Activated CD4-positive, alpha-beta T cell treated with anti-CD3 and anti-CD28 coated beads for 1 hour (primary cell): ENCODE data around the gene EIPR1.

Source experiments
- DNase-seq: peaks from one replicate; pipeline ENCODE4 v3.0.0-alpha.2; 2020

EIPR1 gene

DNA sequence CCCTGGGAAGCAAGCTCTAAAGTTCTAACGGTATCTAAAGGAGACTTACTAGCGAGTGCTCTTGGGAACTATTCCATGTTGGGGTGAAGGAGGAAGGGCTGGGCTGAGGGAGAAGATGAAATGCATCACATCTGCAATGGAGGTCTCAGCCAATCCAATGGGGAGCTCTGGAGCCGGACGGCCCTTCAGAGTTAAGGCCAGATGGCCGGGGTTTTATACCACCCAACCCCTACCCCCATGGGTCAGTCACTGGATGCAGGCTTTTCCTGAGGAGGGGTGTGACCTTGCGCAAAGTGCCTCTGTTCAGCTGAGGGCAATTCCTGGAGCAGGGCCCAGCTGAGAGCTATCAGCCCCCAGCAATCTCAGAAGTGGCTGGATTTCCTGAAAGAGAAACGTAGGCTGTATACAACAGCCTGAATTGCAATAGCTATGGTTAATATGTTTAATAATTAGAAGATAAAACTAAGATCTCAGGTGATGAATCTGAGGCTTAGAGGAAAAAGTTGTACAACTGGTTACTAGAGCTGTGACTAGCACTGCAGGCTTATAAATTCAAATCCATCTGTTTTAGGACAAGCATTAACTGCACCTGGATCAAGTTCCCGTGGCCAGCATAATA is 21.6 kb downstream of the EIPR1 start:
- DNase-seq = no peak

- DNase-seq = no peak
These were observed 22.6 kb downstream of the EIPR1 start for GRCh38 chr2:3354986-3355385.

DNA sequence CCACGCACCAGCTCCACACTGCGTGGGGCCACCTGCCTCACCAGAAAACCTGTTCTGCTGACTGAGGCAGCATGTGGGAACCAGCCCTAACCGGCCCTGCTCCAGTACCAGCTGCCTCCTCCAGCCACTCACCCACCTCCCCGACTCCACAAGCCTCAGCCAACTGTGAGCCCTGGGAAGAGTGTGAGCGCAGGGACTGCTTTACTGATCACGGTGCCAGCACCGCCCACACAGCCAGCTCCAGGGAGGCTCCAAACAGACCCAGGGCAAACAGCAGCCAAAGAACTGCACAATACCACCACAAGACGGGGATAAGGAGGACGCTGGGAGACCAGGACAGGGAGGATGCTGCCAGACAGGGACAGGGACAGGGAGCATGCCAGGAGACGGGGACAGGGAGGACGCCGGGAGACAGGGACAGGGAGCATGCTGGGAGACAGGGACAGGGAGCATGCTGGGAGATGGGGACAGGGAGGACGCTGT is 28.4 kb downstream of the EIPR1 start:
- DNase-seq = no peak

DNA sequence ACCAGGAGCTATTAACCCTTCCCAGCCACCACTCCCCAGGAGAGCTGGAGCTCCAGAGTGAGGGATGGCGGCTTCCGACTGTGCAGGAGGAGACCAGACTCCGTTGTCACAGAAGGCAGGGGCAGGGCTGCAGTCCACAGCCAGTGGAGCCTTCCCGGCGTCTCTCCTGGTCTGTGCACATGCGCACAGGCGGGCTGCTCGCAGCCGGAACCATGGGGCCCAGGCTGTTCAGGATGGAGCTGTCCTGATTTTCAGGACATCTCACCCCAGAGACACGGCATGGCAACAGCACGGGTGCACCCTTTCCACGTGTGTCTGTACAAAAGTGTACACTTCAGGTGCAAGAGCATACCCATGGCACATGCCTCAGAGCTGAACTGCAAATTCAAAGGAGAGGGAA is 28.9 kb downstream of the EIPR1 start:
- DNase-seq = no peak

DNA sequence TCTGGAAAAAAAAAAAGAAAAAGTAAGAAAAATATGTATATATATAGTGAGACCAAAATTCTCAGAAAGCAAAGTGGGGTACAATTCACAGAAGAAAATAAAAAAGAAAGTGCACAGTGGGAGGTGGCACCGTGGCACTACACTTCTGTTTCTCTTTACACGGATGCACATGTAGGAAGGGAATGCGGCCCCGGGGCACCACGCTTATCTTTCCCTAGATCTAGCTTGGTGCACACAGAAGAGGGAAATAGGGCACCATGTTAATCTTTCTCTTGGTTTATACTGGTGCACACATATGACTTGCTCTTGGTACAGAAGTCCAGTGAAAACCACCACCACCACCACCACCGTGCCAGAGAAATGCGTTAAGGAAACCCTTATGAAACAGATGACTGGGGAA is 32.0 kb downstream of the EIPR1 start:
- DNase-seq = no peak

DNA sequence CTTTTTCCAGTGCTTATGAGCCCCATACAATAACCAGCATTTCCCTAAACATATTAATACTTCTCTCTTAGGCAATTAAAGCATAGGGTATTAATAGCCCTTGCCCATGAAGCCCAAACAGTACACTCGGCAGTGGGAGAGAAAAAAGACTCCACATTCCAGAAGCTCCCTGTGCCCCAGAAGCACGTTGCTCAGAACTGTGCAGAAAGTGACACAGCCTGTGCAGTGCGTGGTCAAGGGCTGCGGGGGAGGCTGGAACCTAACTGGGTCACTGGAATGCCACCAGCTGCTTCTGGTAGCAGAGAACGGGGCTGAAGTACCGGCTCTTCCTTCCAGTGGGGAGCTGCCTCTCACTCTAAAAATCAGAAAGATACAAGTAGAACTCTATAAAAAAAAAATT is 32.7 kb downstream of the EIPR1 start:
- DNase-seq = no peak

- DNase-seq = no peak
These were observed 34.6 kb downstream of the EIPR1 start for GRCh38 chr2:3343012-3343411.

GRCh38 chr2:3342324-3342723 is 35.3 kb downstream of the EIPR1 start:
- no peak for DNase-seq

DNA sequence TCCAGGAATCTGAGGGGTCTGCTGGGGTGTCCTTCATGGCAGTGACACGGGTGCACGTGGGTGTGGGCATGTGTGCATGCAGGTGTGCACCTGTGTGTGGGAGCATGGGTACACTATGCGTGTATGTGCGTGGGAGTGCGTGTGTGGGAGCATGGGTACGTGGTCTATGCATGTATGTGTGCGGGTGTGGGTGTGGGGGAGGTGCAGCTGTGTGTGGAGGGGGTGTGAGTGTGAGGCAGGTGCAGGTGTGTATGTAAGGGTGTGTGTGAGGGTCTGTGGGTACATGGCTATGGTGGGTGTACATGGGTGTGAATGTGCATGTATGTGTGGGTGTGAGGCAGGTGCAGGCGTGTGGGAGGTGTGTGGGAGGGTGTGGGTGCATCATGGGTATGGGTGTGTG is 36.3 kb downstream of the EIPR1 start:
- DNase-seq = no peak

DNA sequence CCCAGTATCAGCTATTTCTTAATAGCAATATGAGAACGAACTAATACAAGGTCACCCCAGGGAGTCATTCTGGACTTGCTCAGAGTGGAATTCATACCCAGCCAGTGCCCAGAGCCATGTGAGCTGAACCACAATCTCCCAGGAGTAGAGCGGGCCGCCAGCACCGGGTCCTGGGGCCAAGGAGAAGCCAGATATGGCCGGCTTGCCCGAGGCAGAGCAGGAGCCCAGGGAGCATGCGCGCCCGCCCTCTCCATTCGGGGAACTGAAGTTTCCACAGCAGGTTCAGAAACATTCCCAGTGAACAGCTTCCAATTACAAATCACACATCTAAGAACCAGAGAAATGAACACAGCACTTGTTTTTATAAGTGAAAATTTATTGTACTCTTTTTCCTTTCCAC is 37.5 kb downstream of the EIPR1 start:
- no peak for DNase-seq

DNA sequence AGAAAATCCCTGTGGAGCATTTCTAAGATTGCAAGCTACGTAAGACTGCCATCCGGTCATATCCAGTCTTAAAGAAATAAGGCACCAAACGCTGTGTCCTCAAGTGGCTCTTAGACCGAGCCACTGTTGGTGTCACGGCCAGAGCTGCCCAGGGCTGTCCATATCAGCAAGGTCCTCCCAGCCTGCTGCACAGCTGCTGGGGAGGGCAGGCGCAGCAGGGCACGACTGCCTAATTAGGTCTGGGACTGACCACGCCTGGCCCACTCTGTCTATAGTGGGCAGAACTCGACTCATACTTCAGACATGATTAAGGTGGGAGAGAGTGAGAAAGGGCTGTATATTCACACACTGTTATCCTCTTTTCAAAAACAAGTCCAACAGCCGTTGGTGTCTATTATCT is 39.3 kb downstream of the EIPR1 start:
- DNase-seq = no peak

DNA sequence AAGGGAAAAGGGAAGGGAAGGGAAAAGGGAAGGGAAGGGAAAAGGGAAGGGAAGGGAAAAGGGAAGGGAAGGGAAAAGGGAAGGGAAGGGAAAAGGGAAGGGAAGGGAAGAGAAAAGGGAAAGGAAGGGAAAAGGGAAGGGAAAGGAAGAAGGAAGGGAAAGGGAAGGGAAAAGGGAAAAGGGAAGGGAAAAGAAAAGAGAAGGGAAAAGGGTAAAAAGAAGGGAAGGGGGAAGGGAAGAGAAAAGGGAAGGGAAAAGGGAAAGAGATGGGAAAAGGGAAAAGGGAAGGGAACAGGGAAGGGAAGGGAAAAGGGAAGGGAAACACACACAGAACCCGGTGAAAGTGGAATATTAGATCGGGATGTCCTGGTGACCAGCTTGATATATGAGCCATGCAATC is 40.8 kb downstream of the EIPR1 start:
- DNase-seq = no peak

DNA sequence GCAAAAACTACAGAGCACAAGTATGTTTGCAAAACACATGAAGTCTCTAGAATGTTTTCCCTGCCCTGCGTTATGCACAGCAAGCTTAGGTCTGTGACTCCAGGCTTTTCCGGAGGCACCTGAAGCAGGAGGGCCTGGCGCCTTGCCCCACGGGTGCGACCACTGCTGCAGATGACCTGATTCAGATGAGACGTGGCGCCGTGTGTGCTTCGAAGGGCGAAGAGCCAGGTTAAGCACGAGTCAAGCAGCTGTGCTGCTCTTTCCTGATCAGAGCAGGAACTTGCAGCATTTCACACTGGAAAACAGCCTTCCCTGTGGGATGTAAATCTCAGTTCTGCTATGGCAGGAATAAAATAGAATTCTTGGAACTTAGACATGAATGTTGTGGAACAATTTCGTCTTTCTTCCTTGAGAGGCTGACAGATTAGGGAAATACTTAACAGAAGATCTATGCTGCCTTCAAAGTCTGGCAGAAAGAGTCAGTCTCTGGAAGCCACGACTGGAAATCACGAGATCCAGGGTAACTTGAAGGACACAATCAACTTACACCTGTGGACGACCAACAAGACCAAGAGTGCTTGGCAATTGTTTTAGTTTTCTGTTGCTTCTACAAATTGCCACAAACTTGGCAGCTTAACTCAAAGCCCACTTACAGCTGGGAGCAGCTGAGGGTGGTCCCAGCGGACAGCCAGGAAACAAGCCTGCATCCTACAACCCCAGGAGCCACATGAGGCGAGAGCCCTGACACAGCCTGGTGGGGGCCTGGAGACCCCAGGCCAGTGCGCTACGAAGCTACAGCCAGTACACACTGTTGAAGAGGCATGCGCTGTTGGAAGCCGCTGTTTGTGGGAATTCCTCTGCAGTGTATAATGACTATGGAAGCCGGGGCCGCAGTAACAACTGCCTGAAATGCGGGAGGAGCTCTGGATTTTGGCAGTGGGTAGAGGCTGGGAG is 42.9 kb downstream of the EIPR1 start:
- no peak for DNase-seq

GRCh38 chr2:3332133-3332532 is 45.5 kb downstream of the EIPR1 start:
- DNase-seq = no peak

DNA sequence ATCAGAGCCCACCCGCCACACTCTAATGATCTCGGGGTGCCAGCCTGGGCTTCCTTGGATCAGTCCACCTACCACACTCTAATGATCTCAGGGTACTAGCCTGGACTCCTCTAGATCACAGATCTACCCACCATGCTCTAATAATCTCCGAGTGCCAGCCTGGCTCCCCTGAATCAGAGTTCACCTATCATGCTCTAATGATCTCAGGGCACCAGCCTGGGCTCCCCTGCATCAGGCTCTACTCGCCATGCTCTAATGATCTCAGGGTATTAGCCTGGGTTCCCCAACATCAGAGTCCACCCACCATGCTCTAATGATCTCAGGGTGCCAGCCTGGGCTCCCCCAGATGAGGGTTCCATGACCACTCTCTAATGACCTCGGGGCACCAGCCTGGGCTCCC is 48.1 kb downstream of the EIPR1 start:
- DNase-seq = no peak

DNA sequence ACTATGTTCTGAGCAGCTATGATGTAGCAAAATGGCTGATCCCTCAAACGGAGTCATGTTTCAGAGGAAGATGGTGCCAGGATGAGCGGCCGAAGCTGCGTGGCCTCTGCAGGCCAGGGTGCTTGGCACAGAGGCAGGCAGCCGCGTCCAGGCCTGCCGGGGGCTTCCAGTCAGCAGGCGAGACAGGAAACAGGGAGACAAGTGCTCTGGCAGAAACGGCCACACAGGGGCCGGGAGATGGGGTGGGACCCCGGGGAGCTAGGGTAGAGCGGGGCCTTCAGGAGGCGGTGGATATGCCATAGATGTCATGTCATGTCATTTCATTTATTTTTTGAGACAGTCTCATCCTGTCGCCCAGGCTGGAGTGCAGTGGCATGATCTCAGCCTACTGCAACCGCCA is 50.7 kb downstream of the EIPR1 start:
- no peak for DNase-seq

- no peak for DNase-seq
These were observed 51.5 kb downstream of the EIPR1 start for GRCh38 chr2:3326182-3326537.

DNA sequence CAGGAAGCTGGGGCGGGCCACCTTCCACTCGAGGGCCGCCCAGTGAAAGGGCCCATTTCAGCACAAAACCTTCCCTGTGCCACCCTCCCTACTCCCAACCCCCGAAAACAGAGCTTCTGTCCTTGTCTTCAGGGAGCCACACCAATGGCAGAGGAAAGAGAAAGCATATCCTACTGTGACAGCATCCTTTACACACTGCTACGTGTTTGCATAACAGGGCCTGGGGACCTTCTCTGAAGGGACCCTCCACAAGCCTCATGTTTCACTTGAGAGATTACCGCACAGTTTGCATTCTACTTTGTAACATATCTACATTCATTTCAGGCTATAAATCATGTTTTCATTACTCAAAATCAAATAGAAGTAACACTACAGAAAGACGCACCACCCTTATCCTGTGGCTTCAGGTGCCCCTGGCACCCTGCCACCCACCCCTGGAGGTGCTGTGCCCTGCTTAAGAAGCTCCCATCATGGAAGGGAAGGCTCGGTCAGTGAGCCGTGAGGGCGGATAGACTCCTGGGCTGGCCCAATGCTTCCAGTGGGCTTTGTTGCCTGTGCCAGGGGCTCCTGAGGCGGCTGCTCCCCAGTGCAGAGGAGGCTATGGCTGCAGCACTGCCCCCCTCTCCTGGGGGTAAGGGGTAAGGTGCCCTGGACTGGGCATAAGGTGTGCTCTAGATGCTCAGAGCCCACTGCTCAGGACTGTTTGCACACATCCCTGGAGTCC is 52.0 kb downstream of the EIPR1 start:
- DNase-seq = no peak

DNA sequence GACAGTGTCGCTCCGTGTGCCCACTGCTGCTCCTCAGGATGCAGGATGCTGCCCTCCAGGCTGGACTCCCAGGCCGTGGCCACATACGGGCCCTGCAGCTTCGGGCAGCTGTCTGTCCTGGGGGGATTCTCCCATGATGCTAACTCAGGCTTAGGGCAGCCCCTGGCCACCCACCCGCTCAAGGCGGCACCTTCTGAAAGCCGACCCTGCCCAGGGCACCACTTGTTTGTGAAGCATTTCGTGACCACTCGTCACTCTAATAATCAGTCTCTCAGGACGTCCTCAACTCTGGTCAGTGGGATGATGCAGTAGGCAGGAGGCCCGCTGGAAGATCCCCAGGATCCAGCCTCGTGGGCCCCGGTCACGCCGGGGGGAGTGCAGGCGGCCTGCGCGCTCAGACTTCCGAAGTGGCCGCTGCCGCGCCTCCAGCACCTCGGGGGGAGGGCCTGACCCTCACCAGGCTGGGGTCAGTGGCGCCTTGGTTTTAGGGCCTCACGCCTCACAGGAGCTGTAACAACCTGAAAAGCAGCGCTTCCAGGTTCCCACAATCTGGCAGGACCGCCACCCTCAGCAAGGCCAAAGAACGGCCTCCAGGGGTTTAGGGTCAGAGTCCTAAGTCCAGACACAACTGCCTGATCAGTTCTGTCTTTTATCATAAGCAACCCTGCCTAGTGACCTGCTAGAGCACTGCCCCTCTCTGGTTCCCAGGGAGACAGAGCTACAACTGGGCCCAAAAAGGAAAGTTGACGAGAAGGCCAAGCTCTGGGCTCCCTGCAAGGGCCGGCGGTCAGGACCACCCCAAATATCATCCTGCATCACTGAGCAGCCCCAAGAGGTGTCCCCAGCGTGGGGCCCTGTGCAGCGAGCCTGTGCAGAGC is 53.0 kb downstream of the EIPR1 start:
- no peak for DNase-seq

GRCh38 chr2:3324036-3324386 is 53.6 kb downstream of the EIPR1 start:
- no peak for DNase-seq

DNA sequence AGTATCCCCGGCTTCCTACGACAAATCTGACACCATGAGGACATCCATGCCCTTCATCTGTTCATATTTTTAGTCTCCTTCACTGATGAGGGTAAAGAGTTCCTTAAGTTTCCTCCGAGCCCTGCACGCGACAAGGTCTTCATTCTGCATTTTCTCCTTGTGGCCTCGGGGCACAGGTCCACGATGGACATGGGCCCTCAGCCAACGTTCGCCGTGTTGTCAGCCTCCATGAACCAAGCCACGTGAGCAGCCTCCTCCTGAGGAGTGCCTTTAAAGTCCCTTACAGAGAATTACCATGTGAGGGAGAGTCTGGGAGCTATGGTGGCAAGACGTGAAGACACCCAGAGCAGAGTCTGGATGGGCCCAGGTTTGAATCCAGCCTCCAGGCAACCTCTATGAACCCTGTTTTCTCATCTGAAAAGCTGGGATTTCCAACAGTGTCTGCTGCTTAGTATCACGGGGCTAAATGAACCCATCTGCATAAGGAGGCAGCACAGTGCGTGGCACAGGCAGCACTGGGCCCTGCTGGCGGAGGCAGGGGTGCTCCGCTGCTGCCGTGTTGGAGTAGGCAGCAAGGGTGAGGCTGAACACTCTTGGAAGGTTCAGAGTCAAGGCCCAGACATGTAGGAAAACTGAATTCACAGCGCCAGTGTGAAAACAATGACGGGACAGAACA is 54.1 kb downstream of the EIPR1 start:
- no peak for DNase-seq

GRCh38 chr2:3322311-3322970 is 55.2 kb downstream of the EIPR1 start:
- no peak for DNase-seq
